ENCODE data around the gene PGBD5.

DNA sequence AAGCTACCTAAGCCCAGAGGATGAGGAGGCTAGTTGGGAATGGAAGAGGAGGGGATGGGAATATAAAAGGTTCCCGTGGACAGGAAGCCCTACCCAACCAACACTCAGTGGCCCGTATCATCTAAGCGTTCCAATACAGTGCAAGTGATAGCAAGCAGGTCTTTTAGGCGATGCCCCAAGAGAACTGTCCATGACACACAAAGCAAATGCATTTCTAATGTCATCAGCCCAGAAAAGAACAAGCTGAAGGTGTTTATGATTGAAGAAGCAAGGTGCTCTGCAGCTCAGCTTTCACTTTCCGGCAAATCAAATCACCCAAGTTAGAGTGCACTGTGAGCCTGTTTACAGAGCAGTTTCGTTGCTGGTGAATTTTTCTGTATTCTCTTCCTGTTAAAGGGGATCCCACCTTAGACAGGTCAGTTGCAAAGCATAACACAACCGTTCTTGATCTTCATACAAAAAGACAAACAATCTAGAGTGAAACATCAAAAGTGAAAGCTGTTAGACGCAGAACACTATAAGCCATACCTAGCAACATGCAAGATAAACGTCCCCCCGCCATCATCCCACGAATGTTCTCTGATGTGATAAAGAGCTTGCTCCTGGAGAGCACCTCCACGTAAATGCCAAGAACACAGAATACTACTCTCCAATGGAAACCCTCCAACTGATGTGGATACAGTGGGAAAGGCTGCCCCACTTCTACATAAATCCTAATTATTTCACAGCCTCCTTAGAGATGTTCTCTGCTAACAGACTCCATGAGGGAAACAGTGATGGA lies 54.0 kb downstream of the PGBD5 start:
- TF ChIP-seq, protein P1, sequence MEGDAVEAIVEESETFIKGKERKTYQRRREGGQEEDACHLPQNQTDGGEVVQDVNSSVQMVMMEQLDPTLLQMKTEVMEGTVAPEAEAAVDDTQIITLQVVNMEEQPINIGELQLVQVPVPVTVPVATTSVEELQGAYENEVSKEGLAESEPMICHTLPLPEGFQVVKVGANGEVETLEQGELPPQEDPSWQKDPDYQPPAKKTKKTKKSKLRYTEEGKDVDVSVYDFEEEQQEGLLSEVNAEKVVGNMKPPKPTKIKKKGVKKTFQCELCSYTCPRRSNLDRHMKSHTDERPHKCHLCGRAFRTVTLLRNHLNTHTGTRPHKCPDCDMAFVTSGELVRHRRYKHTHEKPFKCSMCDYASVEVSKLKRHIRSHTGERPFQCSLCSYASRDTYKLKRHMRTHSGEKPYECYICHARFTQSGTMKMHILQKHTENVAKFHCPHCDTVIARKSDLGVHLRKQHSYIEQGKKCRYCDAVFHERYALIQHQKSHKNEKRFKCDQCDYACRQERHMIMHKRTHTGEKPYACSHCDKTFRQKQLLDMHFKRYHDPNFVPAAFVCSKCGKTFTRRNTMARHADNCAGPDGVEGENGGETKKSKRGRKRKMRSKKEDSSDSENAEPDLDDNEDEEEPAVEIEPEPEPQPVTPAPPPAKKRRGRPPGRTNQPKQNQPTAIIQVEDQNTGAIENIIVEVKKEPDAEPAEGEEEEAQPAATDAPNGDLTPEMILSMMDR (optimal IDR thresholded peaks at IDR 0.05 in 1 of 3, IDR thresholded peaks at IDR 0.05 in 1 of 3, conservative IDR thresholded peaks at IDR 0.05 in 1 of 3; ENCODE audit: extremely low read depth in 1 of 3, insufficient read depth in 2 of 3, low read length in 3 of 3) = no peak
- no peak for TF ChIP-seq EZH2 (IDR thresholded peaks at IDR 0.05; ENCODE audit: low read length)

Measured in keratinocyte (primary cell).